ENCODE measurements around the gene LMOD2.

The LMOD2 gene

GRCh38 chr7:123674399-123675180, 18.9 kb downstream of the LMOD2 start:
- DNase-seq: no peak

GRCh38 chr7:123675181-123675473, 19.5 kb downstream of the LMOD2 start:
- no peak for DNase-seq

- DNase-seq: no peak
These were observed 21.5 kb downstream of the LMOD2 start for GRCh38 chr7:123677061-123677715.

GRCh38 chr7:123679614-123680013, 23.9 kb downstream of the LMOD2 start:
- no peak for DNase-seq

GRCh38 chr7:123680580-123680979, 24.9 kb downstream of the LMOD2 start:
- DNase-seq: no peak

GRCh38 chr7:123681561-123681960, 25.9 kb downstream of the LMOD2 start:
- DNase-seq: no peak

- no peak for DNase-seq
These were observed 27.0 kb downstream of the LMOD2 start for GRCh38 chr7:123682690-123683089.

- no peak for DNase-seq
These were observed 31.5 kb downstream of the LMOD2 start for GRCh38 chr7:123687161-123687560.

- no peak for DNase-seq
These were observed 32.1 kb downstream of the LMOD2 start for GRCh38 chr7:123687727-123688126.

- no peak for DNase-seq
These were observed 33.6 kb downstream of the LMOD2 start for GRCh38 chr7:123689250-123689649.

- no peak for DNase-seq
These were observed 34.9 kb downstream of the LMOD2 start for GRCh38 chr7:123690550-123690949.

GRCh38 chr7:123692471-123692877, 36.8 kb downstream of the LMOD2 start:
- no peak for DNase-seq

- no peak for DNase-seq
These were observed 40.4 kb downstream of the LMOD2 start for GRCh38 chr7:123695944-123696677.

GRCh38 chr7:123705211-123705901, 49.7 kb downstream of the LMOD2 start:
- DNase-seq: no peak

GRCh38 chr7:123709525-123709924, 53.9 kb downstream of the LMOD2 start:
- no peak for DNase-seq

- no peak for DNase-seq
These were observed 55.0 kb downstream of the LMOD2 start for GRCh38 chr7:123710683-123711082.

GRCh38 chr7:123711832-123712293, 56.2 kb downstream of the LMOD2 start:
- DNase-seq: peak; percentile 6

GRCh38 chr7:123712619-123713018, 57.0 kb downstream of the LMOD2 start:
- no peak for DNase-seq

Data from stimulated activated CD4-positive, alpha-beta T cell treated with anti-CD3 and anti-CD28 coated beads, Interleukin-1b, Interleukin-23, amount 100 ng/mL, for 48 hours (primary cell).